HG03432 (cell line): ENCODE results near the gene C3orf49.

ENCODE experiments used
- ATAC-seq: cut with Tn5 transposase; IDR thresholded peaks from one replicate; pipeline ENCODE4 v1.9.1; 2021; ENCODE audit warnings: mild to moderate bottlenecking, moderate library complexity; ENCODE audit not compliant: unreplicated experiment

The C3orf49 gene, protein sequence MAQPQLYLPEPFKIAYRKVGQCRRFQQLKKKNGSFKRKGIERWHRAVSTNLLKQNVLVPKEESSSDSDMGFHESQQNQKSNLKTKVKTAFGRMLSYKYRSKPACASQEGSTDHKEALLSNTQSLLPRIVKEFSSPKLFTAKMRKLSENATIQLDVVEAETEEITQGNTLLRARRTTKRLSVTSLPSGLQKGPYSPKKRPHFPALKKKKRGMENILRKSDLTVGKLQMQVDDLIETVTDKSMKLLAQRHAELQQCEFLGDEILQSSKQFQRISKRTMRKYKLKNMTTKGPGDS

DNA sequence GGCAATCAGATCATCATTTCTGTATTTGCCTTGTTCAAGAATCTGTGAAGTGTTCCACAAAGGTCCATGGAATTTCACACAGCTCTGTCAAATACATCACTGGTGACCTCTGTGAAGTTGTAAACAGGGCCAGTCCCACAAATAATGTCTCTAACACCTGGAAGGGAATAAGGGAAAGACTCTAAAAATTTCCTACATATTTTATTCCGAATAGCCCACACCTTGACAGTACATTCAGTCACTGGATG is at the start of gene C3orf49:
TSS of gene C3orf49 (plus strand) at position 149 of the 248 bp plus-strand sequence. CDS start 173 bp downstream, outside the sequence.
- ATAC-seq = no peak

DNA sequence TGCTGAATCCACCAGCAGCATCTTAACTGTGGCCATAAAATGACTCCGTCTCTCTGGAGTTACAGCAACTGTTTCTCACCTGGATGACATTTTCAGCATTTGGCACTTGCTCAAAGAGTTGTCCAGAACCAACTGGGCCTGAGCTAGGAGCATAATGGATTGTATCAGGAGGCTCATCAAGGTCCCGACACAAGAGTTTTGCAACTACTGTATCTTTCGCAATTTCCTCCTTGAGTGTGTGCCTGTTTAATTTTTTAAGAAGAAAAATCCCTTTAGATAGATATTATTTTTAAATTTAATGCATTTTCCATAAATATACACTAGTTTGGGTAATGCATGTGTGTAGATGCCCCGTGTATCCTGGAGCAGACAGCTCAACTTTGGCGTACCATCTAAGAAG is 44.3 kb upstream of the C3orf49 start:
- ATAC-seq = no peak

DNA sequence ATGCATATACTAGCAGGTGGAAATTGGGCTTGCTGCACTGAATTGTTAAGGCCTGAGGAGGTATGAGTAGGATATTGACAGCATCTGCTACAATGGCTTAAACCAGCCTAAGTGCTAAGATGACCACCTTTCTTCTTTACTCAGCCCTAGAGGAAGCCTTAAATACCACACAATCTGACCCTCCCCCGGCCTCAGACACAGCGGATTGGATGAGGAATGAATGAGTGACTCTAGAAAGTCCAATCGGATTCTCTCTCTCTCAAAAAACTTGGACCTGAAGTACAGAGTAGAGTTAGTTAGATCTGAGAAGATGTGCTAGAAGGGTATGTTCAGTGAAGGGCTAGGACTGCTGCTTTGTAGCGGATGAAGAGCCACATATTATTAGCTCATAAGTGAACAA is 39.9 kb upstream of the C3orf49 start:
- ATAC-seq = no peak

GRCh38 chr3:63791974-63792373 is 27.1 kb upstream of the C3orf49 start:
- ATAC-seq = no peak

GRCh38 chr3:63795438-63795837 is 23.7 kb upstream of the C3orf49 start:
- no peak for ATAC-seq

- no peak for ATAC-seq
These were observed 20.6 kb upstream of the C3orf49 start for GRCh38 chr3:63798544-63798943.

DNA sequence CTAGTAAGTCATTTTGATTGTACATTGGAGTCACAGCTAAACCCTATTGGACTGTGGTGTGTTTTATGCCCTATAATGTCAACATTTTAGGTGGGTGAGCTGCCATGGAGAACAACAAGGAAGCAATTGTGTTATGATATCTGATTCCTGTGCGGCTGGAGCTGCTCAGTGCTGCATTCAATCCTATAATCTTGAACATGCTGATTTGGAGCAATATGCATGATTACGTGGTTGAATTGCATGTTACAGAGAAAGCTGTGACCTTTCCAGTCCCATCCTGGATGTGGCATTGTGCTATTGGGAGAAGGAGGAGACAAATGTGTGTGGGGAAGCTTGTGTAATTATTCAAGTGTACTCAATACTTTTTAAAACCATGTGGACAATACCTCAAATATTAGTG is 20.1 kb upstream of the C3orf49 start:
- no peak for ATAC-seq

DNA sequence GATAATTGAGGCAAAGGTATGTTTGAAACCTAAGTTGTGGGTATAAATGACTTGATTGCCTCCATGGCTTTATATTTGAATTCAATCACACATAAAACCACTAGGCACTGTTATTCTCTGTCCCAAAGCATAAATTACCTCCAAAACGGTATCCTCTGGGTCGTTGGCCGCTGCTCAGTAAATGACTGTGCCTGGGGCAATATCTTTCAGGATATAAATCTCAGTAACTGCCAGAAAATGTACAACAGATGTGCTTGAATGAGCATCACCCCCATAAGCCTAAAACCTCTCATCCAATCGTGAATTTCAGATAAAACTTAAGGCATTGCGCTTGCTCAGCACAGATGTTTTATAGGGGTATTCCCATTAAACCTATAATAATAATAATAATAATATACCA is 19.0 kb upstream of the C3orf49 start:
- ATAC-seq = no peak

DNA sequence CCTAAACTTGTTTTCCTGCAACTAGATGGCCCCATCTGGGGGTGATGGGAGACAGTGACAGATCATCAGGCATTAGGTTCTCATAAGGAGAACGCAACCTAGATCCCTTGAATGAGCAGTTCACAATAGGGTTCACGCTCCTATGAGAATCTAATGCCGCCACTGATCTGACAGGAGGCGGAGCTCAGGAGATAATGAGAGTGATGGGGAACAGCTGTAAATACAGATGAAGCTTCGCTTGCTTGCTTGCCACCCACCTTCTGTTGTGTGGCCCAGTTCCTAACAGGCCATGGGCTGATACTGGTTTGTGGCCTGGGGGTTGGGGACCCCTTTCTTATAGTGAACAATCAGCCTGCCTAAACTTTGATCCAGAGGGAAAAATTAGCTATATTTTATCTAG is 15.2 kb upstream of the C3orf49 start:
- ATAC-seq = no peak

DNA sequence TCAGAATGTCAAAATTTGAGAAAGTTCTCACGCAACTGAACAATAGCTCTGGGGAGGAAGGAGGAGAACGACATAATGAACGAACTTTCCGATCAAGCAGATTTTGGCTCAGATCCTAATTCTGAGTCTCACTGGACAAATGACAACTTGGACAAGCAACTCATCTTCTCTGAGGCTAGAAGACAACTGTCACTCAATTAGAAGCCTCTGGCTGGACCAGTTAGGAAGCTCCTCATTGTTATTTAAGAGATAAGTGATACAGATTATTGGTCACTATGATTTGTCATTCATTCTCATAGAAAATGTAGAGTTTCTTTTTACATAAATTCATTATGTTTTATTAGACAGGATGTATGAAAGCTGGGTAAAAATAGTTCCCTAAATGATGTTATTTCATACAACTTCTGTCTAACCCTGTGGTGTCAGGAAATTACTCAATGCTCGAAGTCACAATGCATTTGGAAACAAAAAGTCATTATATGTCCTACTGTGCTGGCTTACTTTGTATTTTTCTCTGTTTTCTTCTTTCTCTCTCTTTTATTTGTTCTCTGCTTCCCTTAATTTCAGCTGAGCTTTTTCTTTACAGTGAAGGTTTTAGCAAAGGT is 11.0 kb upstream of the C3orf49 start:
- ATAC-seq = no peak

- no peak for ATAC-seq
These were observed 10.5 kb upstream of the C3orf49 start for GRCh38 chr3:63808633-63809032.

GRCh38 chr3:63809607-63810006 is 9.5 kb upstream of the C3orf49 start:
- ATAC-seq = no peak

DNA sequence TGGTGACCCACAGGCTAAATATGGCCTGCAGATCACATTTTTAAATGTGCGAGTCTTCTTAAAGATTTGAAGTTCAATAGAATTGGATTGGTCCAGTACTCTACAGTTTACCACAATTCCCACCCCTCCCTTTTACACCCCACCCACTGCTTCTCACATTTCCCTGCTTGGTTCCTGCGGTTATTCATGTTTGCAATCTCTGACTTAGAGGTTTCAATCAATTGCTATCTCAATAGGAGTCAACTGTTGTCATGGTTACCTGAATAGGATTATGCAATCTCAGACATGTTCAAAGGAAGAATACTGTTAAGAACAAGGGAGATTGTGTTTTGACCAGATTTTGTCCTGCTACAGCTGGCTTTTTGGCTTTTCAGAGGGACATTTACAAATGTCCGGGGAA is 4.9 kb upstream of the C3orf49 start:
- no peak for ATAC-seq

DNA sequence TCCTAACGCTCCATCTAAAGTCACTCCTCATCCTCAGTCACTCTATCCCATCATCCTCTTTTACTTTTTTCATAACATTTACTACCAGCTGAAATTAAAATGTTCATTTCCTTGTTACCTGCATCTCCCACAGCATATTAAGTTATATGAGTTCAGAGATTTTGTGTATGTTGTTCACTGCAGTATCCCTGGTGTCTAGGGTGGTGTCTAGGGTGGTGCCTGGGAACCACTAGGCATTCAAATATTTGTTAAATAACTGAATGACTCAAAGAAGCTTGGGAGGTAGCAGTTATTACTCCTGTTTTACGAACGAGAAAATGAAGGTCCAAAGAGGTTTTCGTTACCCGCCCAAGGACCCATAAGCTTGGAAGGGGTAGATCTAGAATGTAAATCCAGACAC is 1.9 kb upstream of the C3orf49 start:
- no peak for ATAC-seq

DNA sequence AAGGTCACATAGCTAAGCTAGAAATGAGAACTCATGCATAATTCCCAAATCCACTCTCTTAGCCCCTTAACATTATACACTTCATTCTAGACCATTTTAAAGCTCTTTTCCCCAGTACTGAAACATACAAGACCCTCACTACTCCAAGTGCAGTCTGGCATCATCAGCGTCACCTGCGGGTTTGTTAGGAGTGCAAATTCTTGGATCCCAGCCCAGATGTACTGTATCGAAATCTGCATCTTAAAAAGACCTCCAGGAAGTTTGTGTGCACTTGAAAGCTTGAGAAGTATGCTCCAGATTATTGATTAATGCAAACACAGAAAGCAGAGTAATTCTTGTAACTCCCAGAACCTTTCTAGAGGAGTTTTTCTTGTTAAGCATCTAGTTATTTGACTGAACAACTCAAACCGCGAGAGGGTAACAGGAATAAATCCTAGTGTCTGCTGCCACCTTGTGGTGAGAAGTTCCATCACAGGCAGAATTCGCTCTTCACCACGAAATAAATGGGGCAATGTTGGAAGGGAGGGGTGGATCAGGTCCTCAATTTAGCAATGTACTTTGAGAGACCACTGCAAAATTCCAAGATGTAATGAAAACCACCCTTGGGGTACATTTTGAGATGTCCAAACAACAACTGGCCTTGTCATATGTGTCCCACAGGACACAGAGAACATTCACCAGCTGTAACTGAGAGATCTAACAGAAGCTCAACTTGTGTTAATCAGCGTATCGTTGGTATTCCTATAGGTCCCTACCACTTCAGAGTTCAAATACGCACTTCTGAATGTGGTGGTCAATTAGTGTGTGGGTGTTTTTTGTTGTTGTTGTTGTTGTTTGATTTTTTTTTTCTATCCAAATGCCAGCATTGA is 583 bp upstream of the C3orf49 start:
- peak; percentile 84 for ATAC-seq

- no peak for ATAC-seq
These were observed 5.2 kb downstream of the C3orf49 start for GRCh38 chr3:63824309-63824708.

DNA sequence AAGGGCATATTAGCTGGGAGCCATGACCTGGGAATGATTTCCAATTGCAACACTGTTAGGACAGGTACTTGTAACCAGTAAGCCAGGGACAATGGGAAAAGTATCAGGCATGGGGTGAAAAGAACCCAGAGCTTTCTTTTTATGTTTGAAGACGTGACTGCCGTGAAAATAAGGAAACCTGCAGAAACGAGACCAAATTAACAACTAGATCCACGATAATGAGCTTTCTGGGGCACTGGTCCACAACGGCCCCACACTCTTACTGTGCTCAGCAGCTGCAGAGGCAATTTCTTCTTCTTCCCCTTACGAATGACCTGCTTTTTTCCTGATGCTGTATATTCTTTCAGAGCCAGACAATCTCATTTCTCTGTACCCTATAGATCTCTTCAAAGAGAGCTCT is 11.4 kb downstream of the C3orf49 start:
- no peak for ATAC-seq

GRCh38 chr3:63832395-63832794 is 13.3 kb downstream of the C3orf49 start:
- no peak for ATAC-seq

GRCh38 chr3:63841704-63842103 is 22.6 kb downstream of the C3orf49 start:
- ATAC-seq = no peak

- no peak for ATAC-seq
These were observed 23.0 kb downstream of the C3orf49 start for GRCh38 chr3:63842127-63842526.

DNA sequence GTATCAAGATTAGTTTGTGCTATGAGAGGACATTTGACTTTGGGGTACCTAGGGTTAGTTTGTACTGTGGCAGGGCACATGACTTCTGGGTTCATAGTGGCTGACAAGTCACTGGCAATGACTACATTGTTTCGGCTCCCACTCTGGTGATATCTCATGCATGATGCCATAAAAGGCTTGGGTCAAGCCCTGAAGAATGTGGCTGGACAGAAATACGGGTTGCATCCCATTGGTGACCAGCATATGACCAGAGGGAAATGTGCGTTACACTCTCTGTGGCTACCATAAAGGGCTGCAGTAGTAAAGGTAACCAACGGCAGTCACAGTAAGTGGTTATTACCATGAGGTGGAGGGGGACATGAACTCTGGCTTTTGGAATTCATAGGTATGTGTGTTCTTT is 26.1 kb downstream of the C3orf49 start:
- ATAC-seq = no peak
